Lower leg skin (tissue), 3 donors: ENCODE results near the gene MRTO4.

Source experiments
- CTCF ChIP-seq, 3 donors: fragments of 450-650 bp; IDR thresholded peaks; one replicate each; pipeline ENCODE4 v1.5.1; 2016; ENCODE audit warnings: antibody characterized with exemption in 3 of 3, mild to moderate bottlenecking in 3 of 3, moderate library complexity in 2 of 3
- POLR2A ChIP-seq, 2 donors: fragments of 450-650 bp; IDR thresholded peaks; one replicate each; pipeline ENCODE4 v1.6.1; 2016 to 2017; ENCODE audit warnings: antibody characterized with exemption in 2 of 2, mild to moderate bottlenecking in 1 of 2, moderate library complexity in 1 of 2

DNA sequence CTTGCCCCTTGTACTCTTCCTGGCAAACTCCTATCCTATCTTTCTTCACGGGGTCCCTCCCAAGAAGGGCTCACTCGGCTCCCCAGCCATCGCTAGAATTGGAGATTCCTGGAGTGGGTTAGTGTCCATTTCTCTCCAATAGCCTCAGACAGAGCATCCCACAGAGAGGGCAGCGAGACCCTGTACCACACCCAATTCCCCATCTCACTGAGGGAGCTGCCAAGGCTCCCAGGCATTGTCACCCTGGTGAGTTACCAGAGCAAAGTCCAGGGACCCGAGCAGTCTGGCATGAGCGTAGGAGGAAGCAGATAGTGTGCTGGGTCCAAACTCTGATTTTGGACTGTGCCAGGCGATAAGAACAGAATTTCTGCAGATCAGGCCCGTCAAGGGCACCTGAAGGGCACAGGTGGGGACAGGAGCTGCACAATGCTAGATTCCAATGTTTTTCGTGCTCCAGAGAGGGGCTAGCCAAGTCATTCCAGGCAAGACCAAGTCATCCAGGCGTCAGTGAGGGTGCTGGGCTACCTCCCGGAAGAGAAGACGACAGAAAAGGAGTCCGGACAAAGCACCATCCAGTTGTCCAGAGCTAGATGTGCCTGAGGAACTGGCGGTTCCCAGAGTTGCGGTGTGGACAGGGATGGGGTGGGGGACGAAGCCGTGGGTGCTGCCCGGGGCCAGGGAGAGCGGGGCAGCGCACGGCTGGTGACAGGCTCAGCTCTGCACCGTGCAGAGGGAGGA lies 21.7 kb downstream of the MRTO4 start:
- TF ChIP-seq CTCF (IDR thresholded peaks at IDR 0.05) = no peak
- no peak for TF ChIP-seq POLR2A (IDR thresholded peaks at IDR 0.05)
